NCI-H128 (cell line): Measurements from ENCODE around the gene SPEN.
"Not testable (repeated sequence)": the region's sequence is repeated elsewhere in the genome, so short reads cannot be mapped to it uniquely, and the experiment has no call there.

Experiments
- DNase-seq: peaks from one replicate; lab custom pipeline; 2025; ENCODE audit not compliant: unreplicated experiment; lab: John Stamatoyannopoulos, UW

Gene SPEN

DNA sequence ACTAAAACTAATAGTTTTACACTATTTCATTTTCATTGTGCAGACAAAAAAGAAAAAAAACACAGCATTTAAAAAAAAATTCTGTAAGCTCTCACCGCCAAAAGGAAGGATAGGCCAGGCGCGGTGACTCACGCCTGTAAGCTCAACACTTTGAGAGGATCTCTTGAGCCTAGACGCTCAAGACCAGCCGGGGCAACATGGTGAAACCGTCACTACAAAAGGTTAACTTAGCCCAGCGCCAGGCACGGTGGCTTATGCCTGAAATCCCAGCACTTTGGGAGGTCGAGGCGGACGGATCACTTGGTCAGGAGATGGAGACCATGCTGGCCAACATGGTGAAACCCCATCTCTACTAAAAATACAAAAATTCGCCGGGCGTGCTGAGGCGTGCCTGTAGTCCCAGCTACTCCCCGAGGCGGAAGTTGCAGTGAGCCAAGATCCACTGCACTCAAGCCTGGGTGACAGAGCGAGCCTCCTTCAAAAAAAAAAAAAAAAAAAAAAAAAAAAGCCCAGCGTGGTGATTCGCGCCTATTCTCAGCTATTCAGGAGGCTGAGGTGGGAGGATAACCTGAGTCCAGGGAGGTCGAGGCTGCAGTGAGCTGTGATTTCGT lies 14.3 kb upstream of the SPEN start:
- no peak for DNase-seq

DNA sequence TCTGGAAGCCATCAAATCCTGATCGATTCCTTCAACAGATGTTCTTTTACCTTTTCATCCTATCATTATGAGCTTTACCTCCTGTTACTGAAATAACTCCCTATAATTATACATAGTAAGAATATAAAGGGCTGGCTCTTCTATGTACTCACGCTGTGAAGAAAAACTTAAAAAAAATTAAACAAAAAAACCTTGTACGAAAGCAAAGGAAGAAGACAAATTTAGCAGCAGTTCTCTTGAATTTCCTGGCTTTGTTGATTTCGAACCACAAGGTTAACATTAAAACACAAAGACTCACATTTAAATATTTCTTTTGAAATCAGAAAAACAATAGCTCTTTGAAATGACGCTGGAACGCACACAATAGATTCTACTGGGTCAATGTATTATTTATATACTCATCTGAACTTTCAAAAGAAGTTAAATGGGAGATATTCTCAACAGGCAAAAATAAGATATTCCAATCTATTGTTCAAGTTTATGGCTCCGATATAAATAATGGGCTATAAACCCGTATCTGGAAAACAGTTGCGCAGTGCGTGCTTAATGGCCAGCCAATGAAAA lies 13.6 kb upstream of the SPEN start:
- DNase-seq = no peak

- peak; percentile 92 for DNase-seq
Observed at GRCh38 chr1:15834406-15835204, 12.9 kb upstream of the SPEN start.

GRCh38 chr1:15835205-15835740 lies 12.2 kb upstream of the SPEN start:
- DNase-seq = no peak

GRCh38 chr1:15835741-15836510 lies 11.6 kb upstream of the SPEN start:
- peak; percentile 99 for DNase-seq

GRCh38 chr1:15836511-15836771 lies 11.1 kb upstream of the SPEN start:
- DNase-seq = not testable (repeated sequence)

GRCh38 chr1:15836772-15837669 lies 10.5 kb upstream of the SPEN start:
- DNase-seq = no peak

GRCh38 chr1:15837931-15838330 lies 9.6 kb upstream of the SPEN start:
- DNase-seq = no peak

DNA sequence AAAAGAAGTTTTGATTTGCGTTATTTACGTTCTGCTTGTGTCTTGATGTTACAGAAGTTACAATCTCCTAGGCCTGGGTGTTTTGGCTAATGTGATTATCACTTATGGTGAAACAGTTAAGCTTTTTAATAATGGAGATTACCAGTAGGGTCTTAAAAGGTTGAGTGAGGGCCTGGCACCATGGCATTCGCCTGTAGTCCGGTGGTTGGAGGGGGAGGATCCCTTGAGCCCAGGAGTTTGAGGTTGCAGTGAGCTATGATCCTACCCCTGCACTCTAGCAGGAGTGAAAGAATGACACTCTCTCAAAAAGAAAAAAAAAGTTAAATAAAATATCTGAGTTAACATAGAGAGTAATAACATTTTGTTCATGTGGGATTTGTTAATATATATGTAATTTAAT lies 8.8 kb upstream of the SPEN start:
- no peak for DNase-seq

GRCh38 chr1:15843826-15844572 lies 3.5 kb upstream of the SPEN start:
- DNase-seq = no peak

- DNase-seq = not testable (repeated sequence)
Observed at GRCh38 chr1:15846056-15846455, 1.5 kb upstream of the SPEN start.

- DNase-seq = no peak
Observed at GRCh38 chr1:15847893-15848142, 311 bp downstream of the SPEN start.

GRCh38 chr1:15848143-15848928 lies 829 bp downstream of the SPEN start:
- no peak for DNase-seq

DNA sequence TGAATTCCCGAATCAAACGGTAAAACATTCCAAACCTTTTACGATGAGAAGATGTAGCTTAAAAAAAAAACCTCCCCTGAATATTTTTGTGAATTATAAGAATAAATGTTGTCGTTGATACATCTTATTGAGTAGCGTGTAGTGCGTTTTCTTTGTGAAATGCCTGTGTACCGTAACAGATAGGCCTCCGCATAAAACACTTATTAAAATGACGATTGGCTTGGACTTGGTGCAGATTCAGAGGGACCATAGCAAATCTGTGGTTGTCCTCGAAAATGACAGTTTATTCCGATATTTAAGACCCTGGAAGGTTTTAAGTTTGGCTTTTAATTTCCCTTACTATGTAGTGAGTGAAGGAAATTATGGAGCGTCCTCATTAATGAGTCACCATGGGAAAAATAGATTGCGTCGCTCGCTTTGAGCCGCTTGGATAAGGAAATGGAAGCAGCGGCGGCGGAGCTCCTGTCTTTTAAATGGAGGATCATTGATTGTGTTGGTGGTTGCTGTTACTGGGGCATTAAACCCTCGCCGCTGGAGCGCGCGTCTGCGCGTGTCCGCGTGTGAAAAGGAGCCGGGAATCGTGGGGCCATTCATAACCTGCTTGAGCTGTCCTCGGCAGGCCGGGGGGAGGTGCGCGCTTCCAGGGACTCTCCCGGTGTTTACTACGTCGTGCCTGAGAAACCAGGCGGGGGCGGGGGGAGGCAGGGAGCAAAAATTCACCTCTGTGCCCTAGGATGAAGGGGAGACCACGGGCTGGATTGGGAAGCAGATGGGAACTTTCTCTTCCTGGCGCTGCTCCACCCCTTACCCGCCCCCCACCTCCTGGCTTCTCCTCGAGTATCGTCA lies 1.6 kb downstream of the SPEN start:
- peak; percentile 82 for DNase-seq

- DNase-seq = peak; percentile 72
Observed at GRCh38 chr1:15849775-15850324, 2.3 kb downstream of the SPEN start.

DNA sequence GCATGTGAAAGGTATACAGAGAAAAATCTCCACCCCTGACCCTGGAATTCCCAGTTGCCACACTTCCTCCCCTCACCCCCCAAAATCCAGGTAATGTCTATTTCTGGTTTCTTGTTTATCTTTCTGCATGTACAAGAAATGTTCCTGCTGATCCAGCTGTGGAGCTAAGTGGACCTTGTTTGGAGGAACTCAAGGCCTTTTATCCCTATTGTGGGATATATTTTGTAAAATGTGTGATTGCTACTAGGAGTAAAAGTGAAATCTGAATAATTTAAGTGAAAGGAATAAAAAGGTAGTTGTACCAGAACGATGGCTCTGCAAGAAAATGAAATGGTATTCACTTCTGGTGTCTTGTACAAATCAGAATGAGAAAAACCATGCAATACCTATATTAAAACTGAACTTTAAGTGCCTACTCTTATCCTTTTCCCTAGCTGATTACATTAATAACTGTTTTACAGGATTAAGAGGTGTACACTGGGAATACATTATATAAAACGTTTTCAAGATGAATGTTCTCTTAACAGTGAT lies 3.0 kb downstream of the SPEN start:
- DNase-seq = no peak

- peak; percentile 25 for DNase-seq
Observed at GRCh38 chr1:15851210-15852035, 3.9 kb downstream of the SPEN start.
